ENCODE measurements around the gene CORIN.
A peak's percentile ranks its signal among the peaks of the same experiment; 100 is the strongest.

CORIN gene

GRCh38 chr4:47839259-47839658, 1.4 kb upstream of the CORIN start:
- ChIA-PET CTCF (interaction anchor here (0.5 to 1.0 kb wide), 3 partner anchors 41 to 248 kb away, joined by 3 to 7 read pairs (median 3); no protein-coding TSS in a partner anchor), POLR2A (no interaction called here)
- DNase-seq (ENCODE audit: extremely low spot score), result peak; percentile 6
- TF ChIP-seq SP1 (IDR thresholded peaks at IDR 0.05) (no peak), FOXK2 (IDR thresholded peaks at IDR 0.05) (no peak), FOXM1 (IDR thresholded peaks at IDR 0.05; ENCODE audit: borderline replicate concordance) (no peak), SUZ12 (IDR thresholded peaks at IDR 0.05) (no peak), L3MBTL2 (conservative IDR thresholded peaks at IDR 0.05) (no peak), BHLHE40 (IDR thresholded peaks at IDR 0.05; ENCODE audit: borderline replicate concordance) (no peak), ZNF384 (IDR thresholded peaks at IDR 0.05) (no peak), HDGF (IDR thresholded peaks at IDR 0.05; ENCODE audit: borderline replicate concordance) (no peak), PKNOX1 (IDR thresholded peaks at IDR 0.05) (no peak), NFRKB (IDR thresholded peaks at IDR 0.05) (no peak), ELF4 (IDR thresholded peaks at IDR 0.05) (no peak), FOXA1 (IDR thresholded peaks at IDR 0.05) (no peak), CTBP1 (IDR thresholded peaks at IDR 0.05; ENCODE audit: borderline replicate concordance) (no peak), TARDBP (IDR thresholded peaks at IDR 0.05) (no peak), LEF1 (IDR thresholded peaks at IDR 0.05; ENCODE audit: borderline replicate concordance) (no peak), ARNT (IDR thresholded peaks at IDR 0.05) (no peak)

- no peak for DNase-seq (ENCODE audit: extremely low spot score)
- no peak for TF ChIP-seq L3MBTL2 (conservative IDR thresholded peaks at IDR 0.05)
- TF ChIP-seq PKNOX1 (IDR thresholded peaks at IDR 0.05), result peak; percentile 63
- no peak for TF ChIP-seq LEF1 (IDR thresholded peaks at IDR 0.05; ENCODE audit: borderline replicate concordance)
- TF ChIP-seq NFRKB (IDR thresholded peaks at IDR 0.05), result no peak
- TF ChIP-seq HDGF (IDR thresholded peaks at IDR 0.05; ENCODE audit: borderline replicate concordance), result no peak
These were observed 578 bp upstream of the CORIN start for GRCh38 chr4:47838445-47838844.

GRCh38 chr4:47837094-47837907, 566 bp downstream of the CORIN start:
- TF ChIP-seq SUZ12 (IDR thresholded peaks at IDR 0.05), result no peak
- TF ChIP-seq FOXA1 (IDR thresholded peaks at IDR 0.05), result no peak
- no peak for TF ChIP-seq FOXM1 (IDR thresholded peaks at IDR 0.05; ENCODE audit: borderline replicate concordance)
- no peak for TF ChIP-seq PKNOX1 (IDR thresholded peaks at IDR 0.05)
- TF ChIP-seq L3MBTL2 (conservative IDR thresholded peaks at IDR 0.05), result no peak
- no peak for TF ChIP-seq ARNT (IDR thresholded peaks at IDR 0.05)
- no peak for TF ChIP-seq NFRKB (IDR thresholded peaks at IDR 0.05)
- TF ChIP-seq ZNF384 (IDR thresholded peaks at IDR 0.05), result no peak
- no peak for TF ChIP-seq ELF4 (IDR thresholded peaks at IDR 0.05)
- no peak for TF ChIP-seq FOXK2 (IDR thresholded peaks at IDR 0.05)
- TF ChIP-seq TARDBP (IDR thresholded peaks at IDR 0.05), result no peak
- TF ChIP-seq LEF1 (IDR thresholded peaks at IDR 0.05; ENCODE audit: borderline replicate concordance), result no peak
- peak; percentile 32 for DNase-seq (ENCODE audit: extremely low spot score)
- POLR2A ChIA-PET, result interaction anchor here (1.6 kb wide), 1 partner anchor 77 kb away, joined by 5 read pairs; the partner anchor contains the start of gene NFXL1
- CTCF ChIA-PET, result interaction anchor here (0.5 to 2.0 kb wide), 13 partner anchors 11 to 168 kb away, joined by 3 to 20 read pairs (median 3); no protein-coding TSS in a partner anchor

More at GRCh38 chr4:47838445-47838844, 578 bp upstream of the CORIN start:
- POLR2A ChIA-PET, result no interaction called here
- CTCF ChIA-PET, result no interaction called here

- POLR2A ChIA-PET, result interaction anchor here (1.6 kb wide), 1 partner anchor 78 kb away, joined by 5 read pairs; the partner anchor contains the start of gene NFXL1
- CTCF ChIA-PET, result interaction anchor here (0.5 to 2.0 kb wide), 13 partner anchors 10 to 167 kb away, joined by 3 to 20 read pairs (median 3); no protein-coding TSS in a partner anchor
- DNase-seq (ENCODE audit: extremely low spot score), result peak; percentile 73
- TF ChIP-seq ARNT (IDR thresholded peaks at IDR 0.05), result no peak
- no peak for TF ChIP-seq TARDBP (IDR thresholded peaks at IDR 0.05)
These were observed 1.2 kb downstream of the CORIN start for GRCh38 chr4:47836641-47837093.

DNA sequence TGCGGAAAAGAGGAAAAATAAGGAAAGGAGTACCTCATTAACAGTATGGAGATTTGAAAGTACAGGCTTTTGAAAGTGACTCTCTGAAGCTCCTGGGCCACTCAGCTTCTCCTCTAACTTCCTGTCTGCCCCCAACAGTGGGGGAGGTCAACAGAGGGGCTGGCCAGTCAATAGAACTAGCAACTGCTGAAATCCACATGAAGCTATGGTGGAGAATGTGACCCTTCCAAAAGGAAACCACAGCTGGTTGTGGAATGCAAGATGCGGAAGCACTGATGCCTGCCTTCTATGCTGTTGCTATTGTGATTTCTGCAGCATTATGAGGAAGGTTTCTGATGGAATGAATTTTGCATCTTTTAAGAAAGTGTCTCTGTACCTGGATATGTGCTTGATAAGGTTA, 2.4 kb downstream of the CORIN start:
- ChIA-PET CTCF (interaction anchor here (1.5 kb wide), 1 partner anchor 9 kb away, joined by 4 read pairs; no protein-coding TSS in a partner anchor), POLR2A (no interaction called here)
- DNase-seq (ENCODE audit: extremely low spot score), result no peak
- TF ChIP-seq BHLHE40 (IDR thresholded peaks at IDR 0.05; ENCODE audit: borderline replicate concordance), result no peak
- no peak for TF ChIP-seq FOXM1 (IDR thresholded peaks at IDR 0.05; ENCODE audit: borderline replicate concordance)
- TF ChIP-seq ARNT (IDR thresholded peaks at IDR 0.05), result no peak
- no peak for TF ChIP-seq NFRKB (IDR thresholded peaks at IDR 0.05)
- TF ChIP-seq FOXK2 (IDR thresholded peaks at IDR 0.05), result no peak
- no peak for TF ChIP-seq L3MBTL2 (conservative IDR thresholded peaks at IDR 0.05)
- TF ChIP-seq CTBP1 (IDR thresholded peaks at IDR 0.05; ENCODE audit: borderline replicate concordance), result no peak
- no peak for TF ChIP-seq ELF4 (IDR thresholded peaks at IDR 0.05)
- TF ChIP-seq LEF1 (IDR thresholded peaks at IDR 0.05; ENCODE audit: borderline replicate concordance), result no peak
- TF ChIP-seq SUZ12 (IDR thresholded peaks at IDR 0.05), result no peak
- TF ChIP-seq SP1 (IDR thresholded peaks at IDR 0.05), result no peak
- TF ChIP-seq TARDBP (IDR thresholded peaks at IDR 0.05), result no peak
- no peak for TF ChIP-seq FOXA1 (IDR thresholded peaks at IDR 0.05)
- TF ChIP-seq ZNF384 (IDR thresholded peaks at IDR 0.05), result no peak
- TF ChIP-seq PKNOX1 (IDR thresholded peaks at IDR 0.05), result no peak

Measured in HEK293T (cell line).